Hippocampal formation (tissue), 2 donors: ENCODE measurements around the gene ILF3.

Source experiments
- DNase-seq, 2 donors: peaks; one replicate each; lab custom pipeline; 2025; lab: John Stamatoyannopoulos, UW

ILF3 gene

DNA sequence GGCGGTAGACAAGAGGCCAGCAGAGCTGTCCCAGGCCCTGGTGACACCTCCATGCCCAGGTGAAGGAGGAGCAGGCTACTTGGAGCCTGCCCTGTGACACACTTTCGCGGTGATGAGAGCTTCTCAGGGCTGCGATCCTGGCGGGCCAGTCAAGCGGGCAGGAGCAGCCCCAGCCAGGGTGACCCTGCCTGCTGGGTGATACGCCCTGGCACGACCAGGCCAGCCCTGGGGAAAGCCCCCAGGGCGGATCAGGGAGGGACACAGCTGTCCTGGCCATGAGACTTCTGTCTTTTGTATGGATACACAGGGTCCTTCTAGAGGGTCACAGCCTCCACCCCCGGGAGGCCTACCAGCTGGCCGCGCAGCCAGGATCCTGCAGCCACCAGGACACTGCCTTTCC, 76.8 kb downstream of the ILF3 start:
- DNase-seq, result peak in 1 of 2 donors; percentile 68

DNA sequence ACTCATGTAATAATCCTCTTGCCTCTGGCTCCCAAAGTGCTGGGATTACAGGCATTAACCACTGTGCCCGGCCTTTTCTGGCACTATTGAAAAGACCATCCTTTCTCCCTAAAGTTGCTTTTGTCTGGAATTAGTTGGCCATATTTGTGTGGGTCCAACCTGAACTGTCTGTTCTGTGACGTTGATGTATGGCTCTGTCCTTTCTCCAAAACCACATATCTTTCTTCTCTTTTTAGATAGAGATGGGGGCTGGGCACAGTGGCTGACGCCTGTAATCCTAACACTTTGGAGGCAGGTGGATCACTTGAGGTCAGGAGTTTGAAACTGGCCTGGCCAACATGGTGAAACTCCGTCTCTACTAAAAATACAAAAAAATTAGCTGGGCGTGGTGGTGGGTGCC, 81.6 kb downstream of the ILF3 start:
- DNase-seq, result no peak

DNA sequence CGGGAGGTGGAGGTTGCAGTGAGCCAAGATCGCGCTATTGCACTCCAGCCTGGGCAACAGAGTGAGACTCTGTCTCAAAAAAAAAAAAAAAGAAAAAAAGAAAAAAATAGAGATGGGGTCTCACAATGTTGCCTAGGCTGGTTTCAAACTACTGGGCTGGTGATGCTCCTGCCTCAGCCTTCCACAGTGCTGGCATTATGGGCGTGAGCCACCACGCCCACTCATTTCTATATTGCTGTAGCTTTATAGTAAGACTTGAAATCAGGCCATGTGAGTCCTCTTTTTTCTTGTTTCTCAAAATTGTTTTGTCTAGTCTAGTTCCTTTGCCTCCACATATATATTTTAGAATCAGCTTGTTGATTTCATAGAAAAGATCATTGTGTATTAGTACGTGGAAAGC, 82.0 kb downstream of the ILF3 start:
- DNase-seq, result no peak

DNA sequence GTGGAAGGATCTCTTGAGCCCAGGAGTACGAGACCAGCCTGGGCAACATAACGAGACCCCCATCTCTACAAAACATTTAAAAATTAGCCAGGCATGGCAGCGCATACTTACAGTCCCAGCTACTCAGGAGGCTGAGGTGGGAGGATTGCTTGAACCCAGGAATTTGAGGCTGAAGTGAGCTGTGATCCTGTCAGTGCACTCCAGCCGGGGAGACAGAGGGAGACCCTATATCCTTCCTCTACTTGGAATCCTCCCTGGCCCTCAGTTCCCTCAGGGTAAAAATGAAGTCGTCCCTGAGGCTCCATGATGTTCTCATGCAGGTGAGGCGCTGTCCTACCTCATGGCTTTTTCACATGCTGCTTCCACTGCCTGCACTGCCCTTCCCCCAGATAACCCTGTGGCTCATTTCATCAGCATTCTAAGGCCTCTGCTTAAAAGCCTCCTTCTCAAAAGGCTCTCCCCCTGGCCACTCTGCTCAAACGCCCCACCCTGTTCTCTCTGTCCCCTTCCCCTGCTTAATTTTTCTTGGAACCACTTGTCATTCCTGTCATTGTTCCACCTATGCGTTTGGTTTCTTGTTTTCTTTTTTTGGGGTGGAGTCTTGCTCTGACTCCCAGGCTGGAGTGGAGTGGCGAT, 82.9 kb downstream of the ILF3 start:
- no peak for DNase-seq

DNA sequence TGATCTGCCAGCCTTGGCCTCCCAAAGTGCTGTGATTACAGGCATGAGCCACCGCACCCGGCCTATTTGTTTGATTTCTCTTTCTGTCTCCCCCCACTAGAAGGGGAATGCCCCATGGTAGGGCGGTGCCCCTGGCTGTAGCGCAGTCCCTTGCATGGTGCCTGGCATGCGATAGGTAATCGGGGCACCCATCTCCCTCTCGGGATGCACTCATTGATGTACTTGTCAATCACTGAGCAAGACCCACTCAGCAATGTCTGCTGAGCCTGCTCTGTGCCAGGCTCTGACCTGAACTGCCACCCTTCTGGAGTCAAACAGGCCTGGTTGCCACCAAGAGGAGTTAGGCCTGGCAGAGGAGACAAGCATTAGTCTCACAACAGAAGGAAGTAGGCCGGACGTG, 83.6 kb downstream of the ILF3 start:
- no peak for DNase-seq

DNA sequence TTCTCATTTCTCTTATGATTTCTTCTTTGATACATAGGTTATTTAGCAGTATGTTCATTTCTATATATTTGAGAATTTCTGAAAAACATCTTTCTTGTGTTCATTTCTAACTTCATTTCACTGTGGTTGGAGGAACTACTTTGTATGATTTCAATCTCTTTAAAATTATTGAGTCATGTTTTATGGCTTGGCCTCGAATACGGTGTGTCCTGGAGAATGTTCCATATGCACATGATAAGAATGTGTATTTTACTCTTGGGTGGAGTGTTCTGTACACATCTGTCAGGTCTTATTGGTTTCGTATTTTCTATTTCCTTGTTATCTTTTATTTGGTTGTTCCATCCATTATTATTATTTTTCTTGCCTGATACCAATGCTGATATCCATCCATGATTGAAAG, 86.7 kb downstream of the ILF3 start:
- DNase-seq, result no peak
